ENCODE results near the gene GPBP1. TPM values are rescaled to one million over a fixed set of nuclear protein-coding genes. Genes with fewer than 3 reads are reported as not detected.
A peak's percentile ranks its signal among the peaks of the same experiment; 100 is the strongest.

GPBP1 gene
- total RNA-seq, 1 donor from 2014 or later, result 45.6 TPM

GRCh38 chr5:57174128-57174889 is 450 bp downstream of the GPBP1 start:
- peaks cover 50% of the 10 kb centered on the region for H3K4me1 Mint-ChIP-seq (ENCODE audit: low read depth)
- peak overlapping the region; percentile 96 for H3K27ac Mint-ChIP-seq (ENCODE audit: unreplicated experiment)
- DNase-seq (ENCODE audit: low spot score), result no peak
- peak overlapping the region; percentile 95 for H3K4me3 Mint-ChIP-seq (ENCODE audit: unreplicated experiment)
- TF ChIP-seq CTCF (IDR thresholded peaks at IDR 0.05), result no peak
- H3K36me3 Mint-ChIP-seq (ENCODE audit: low read depth), result peaks cover 4% of the 10 kb centered on the region
- no peaks in the 10 kb centered on the region for H3K27me3 Mint-ChIP-seq (ENCODE audit: low read depth)
- H3K9me3 Mint-ChIP-seq (ENCODE audit: low read depth), result no peaks in the 10 kb centered on the region

- Mint-ChIP-seq H3K27me3 (ENCODE audit: low read depth) (no peaks in the 10 kb centered on the region), H3K36me3 (ENCODE audit: low read depth) (peaks cover 7% of the 10 kb centered on the region), H3K4me3 (ENCODE audit: unreplicated experiment) (peak overlapping the region; percentile 95), H3K27ac (ENCODE audit: unreplicated experiment) (peak overlapping the region; percentile 96), H3K4me1 (ENCODE audit: low read depth) (peaks cover 56% of the 10 kb centered on the region), H3K9me3 (ENCODE audit: low read depth) (no peaks in the 10 kb centered on the region)
- DNase-seq (ENCODE audit: low spot score), result no peak
- no peak for TF ChIP-seq CTCF (IDR thresholded peaks at IDR 0.05)
These were observed 1.1 kb downstream of the GPBP1 start for GRCh38 chr5:57174890-57175510.

- peaks cover 7% of the 10 kb centered on the region for H3K36me3 Mint-ChIP-seq (ENCODE audit: low read depth)
- H3K27me3 Mint-ChIP-seq (ENCODE audit: low read depth), result no peaks in the 10 kb centered on the region
- no peaks in the 10 kb centered on the region for H3K9me3 Mint-ChIP-seq (ENCODE audit: low read depth)
- H3K4me1 Mint-ChIP-seq (ENCODE audit: low read depth), result peaks cover 62% of the 10 kb centered on the region
- H3K4me3 Mint-ChIP-seq (ENCODE audit: unreplicated experiment), result peak overlapping the region; percentile 95
- DNase-seq (ENCODE audit: low spot score), result no peak
- TF ChIP-seq CTCF (IDR thresholded peaks at IDR 0.05), result no peak
- peak overlapping the region; percentile 96 for H3K27ac Mint-ChIP-seq (ENCODE audit: unreplicated experiment)
These were observed 1.9 kb downstream of the GPBP1 start for GRCh38 chr5:57175551-57176309.

GRCh38 chr5:57176350-57176857 is 2.5 kb downstream of the GPBP1 start:
- no peaks in the 10 kb centered on the region for H3K9me3 Mint-ChIP-seq (ENCODE audit: low read depth)
- H3K27ac Mint-ChIP-seq (ENCODE audit: unreplicated experiment), result peak overlapping the region; percentile 96
- no peaks in the 10 kb centered on the region for H3K27me3 Mint-ChIP-seq (ENCODE audit: low read depth)
- peaks cover 68% of the 10 kb centered on the region for H3K4me1 Mint-ChIP-seq (ENCODE audit: low read depth)
- peaks cover 7% of the 10 kb centered on the region for H3K36me3 Mint-ChIP-seq (ENCODE audit: low read depth)
- H3K4me3 Mint-ChIP-seq (ENCODE audit: unreplicated experiment), result peak overlapping the region; percentile 95
- no peak for DNase-seq (ENCODE audit: low spot score)
- no peak for TF ChIP-seq CTCF (IDR thresholded peaks at IDR 0.05)

Data from chondrocyte (in vitro differentiated cells).